Prostate gland (tissue), 2 donors: ENCODE measurements around the gene DYRK2.

ENCODE experiments used
- CTCF ChIP-seq, 4 experiments: fragments of 200-600 bp in 2 of 4; fragments of 450-650 bp in 2 of 4; sonication (generic) in 2 of 4; IDR thresholded peaks; 1 replicate in 3 of 4; 2 replicates in 1 of 4; pipeline ENCODE4 v1.5.1; 2016 to 2019; ENCODE audit warnings: antibody characterized with exemption in 4 of 4, mild to moderate bottlenecking in 2 of 4, moderate library complexity in 2 of 4
- POLR2A ChIP-seq: fragments of 450-650 bp; IDR thresholded peaks from one replicate; pipeline ENCODE4 v1.6.1; 2016; ENCODE audit warnings: antibody characterized with exemption, mild to moderate bottlenecking
- POLR2AphosphoS5 ChIP-seq: sonication (generic); formaldehyde crosslinking; IDR thresholded peaks from one replicate; pipeline ENCODE4 v1.6.1; 2017; ENCODE audit warnings: antibody characterized with exemption

- TF ChIP-seq CTCF (IDR thresholded peaks at IDR 0.05) (no peak), POLR2A (no peak), POLR2AphosphoS5 (no peak)
Measured at GRCh38 chr12:67609226-67609870, 39.2 kb upstream of the DYRK2 start.
